T-cell (primary cell): ENCODE measurements around the gene SEZ6L. TPM values are rescaled to one million over a fixed set of nuclear protein-coding genes. Genes with fewer than 3 reads are reported as not detected.

Experiments
- ATAC-seq, 4 experiments: fragments of 200-7000 bp in 3 of 4; fragments of 150-1000 bp in 1 of 4; cut with Tn5 transposase; replicated peaks in 1 of 4; 1 replicate in 3 of 4; 2 replicates in 1 of 4; pipeline ENCODE4 v1.10.0; 2021; ENCODE audit warnings: moderate library complexity in 3 of 4, mild to moderate bottlenecking in 2 of 4, moderate number of reproducible peaks in 1 of 4
- CTCF ChIA-PET, 2 donors: fragments of 300-600 bp; sonication (Branson Sonifier 250); formaldehyde crosslinking; loops; one replicate each; lab custom pipeline; 2022; ENCODE audit warnings: antibody characterized with exemption in 2 of 2; lab: Charles Lee
- POLR2A ChIA-PET, 2 donors: fragments of 300-600 bp; sonication (Branson Sonifier 250); formaldehyde crosslinking; loops; one replicate each; lab custom pipeline; 2022; ENCODE audit warnings: antibody characterized with exemption in 2 of 2; lab: Charles Lee
- DNase-seq, 35 experiments: peaks; one replicate each; pipeline versions ENCODE4 v3.0.0 to v3.0.0-alpha.2; 2013 to 2023
- H3K27ac ChIP-seq: one replicate; pipeline ENCODE4 v1.5.1; 2013; ENCODE audit warnings: low read length
- H3K27me3 ChIP-seq, 2 experiments: replicated peaks in 1 of 2; 1 replicate in 1 of 2; 2 replicates in 1 of 2; pipeline versions ENCODE4 v1.6.1 to v1.7.0; 2013; ENCODE audit warnings: low read length in 1 of 2, mixed read lengths in 1 of 2; ENCODE audit not compliant: control insufficient read depth in 2 of 2, insufficient read depth in 2 of 2; ENCODE audit errors: extremely low read depth in 1 of 2
- H3K36me3 ChIP-seq, 2 donors: 1 replicate in 1 of 2; 2 replicates in 1 of 2; pipeline versions ENCODE4 v1.6.1 to v1.7.0; 2013; ENCODE audit warnings: low read length in 1 of 2; ENCODE audit not compliant: control insufficient read depth in 2 of 2, insufficient read depth in 1 of 2; ENCODE audit errors: extremely low read depth in 1 of 2
- H3K4me1 ChIP-seq, 2 experiments: 1 replicate in 1 of 2; 2 replicates in 1 of 2; pipeline versions ENCODE4 v1.6.1 to v1.7.0; 2013; ENCODE audit warnings: low read length in 2 of 2, mixed read lengths in 1 of 2; ENCODE audit not compliant: insufficient read depth in 2 of 2, control insufficient read depth in 1 of 2; ENCODE audit errors: extremely low read depth in 1 of 2
- H3K4me3 ChIP-seq, 2 donors: 1 replicate in 1 of 2; 2 replicates in 1 of 2; pipeline versions ENCODE4 v1.5.1 to v1.7.0; 2013; ENCODE audit warnings: mild to moderate bottlenecking in 2 of 2, low read length in 1 of 2, moderate library complexity in 1 of 2; ENCODE audit not compliant: control insufficient read depth in 1 of 2; ENCODE audit errors: extremely low read depth in 1 of 2
- H3K9me3 ChIP-seq: 2 replicates; pipeline ENCODE4 v1.7.0; 2013
- H3K27ac Mint-ChIP-seq, 2 donors: one replicate each; pipeline ENCODE4 v1.8.0; 2020 to 2021; ENCODE audit warnings: mild to moderate bottlenecking in 2 of 2, mixed read lengths in 2 of 2
- H3K27me3 Mint-ChIP-seq, 2 donors: one replicate each; pipeline ENCODE4 v1.8.0; 2021 to 2022; ENCODE audit warnings: mixed read lengths in 2 of 2
- H3K36me3 Mint-ChIP-seq: one replicate; pipeline ENCODE4 v1.8.0; 2021; ENCODE audit warnings: mixed read lengths
- H3K4me1 Mint-ChIP-seq, 3 donors: one replicate each; pipeline ENCODE4 v1.8.0; 2020 to 2022; ENCODE audit warnings: mixed read lengths in 3 of 3, mild to moderate bottlenecking in 1 of 3
- H3K4me3 Mint-ChIP-seq, 3 donors: one replicate each; pipeline ENCODE4 v1.8.0; 2020 to 2022; ENCODE audit warnings: mild to moderate bottlenecking in 3 of 3, mixed read lengths in 3 of 3, moderate library complexity in 3 of 3
- H3K9me3 Mint-ChIP-seq, 3 donors: one replicate each; pipeline ENCODE4 v1.8.0; 2020 to 2022; ENCODE audit warnings: mixed read lengths in 3 of 3
- WGBS: methylation state at CpG from one replicate; pipeline ENCODE4 v1.1.5; 2013; ENCODE audit warnings: missing lambda C conversion rate; ENCODE audit not compliant: insufficient coverage; 5-methylcytosine and 5-hydroxymethylcytosine counted together
- total RNA-seq, 35 experiments: library from RNA in 6 of 35; stranded (reverse) in 6 of 35; fragments of 120-200 nt in 1 of 35; gene quantifications; one replicate each; pipeline versions ENCODE4 v1.2.1 to v1.2.4 and lab custom pipeline; 2013 to 2026

Gene SEZ6L
- total RNA-seq, 5 donors from 2014 or later (not counting 1 experiment from before 2014, with no cell fraction given), result not detected

- H3K27me3 ChIP-seq, result peaks cover 2 to 7% of the 10 kb centered on the region in 2 experiments
- Mint-ChIP-seq H3K9me3 (peaks cover 0 to 6% (median 4%) of the 10 kb centered on the region in 3 donors), H3K4me1 (no peaks in the 10 kb centered on the region), H3K27ac (no peak overlapping the region), H3K4me3 (no peak overlapping the region), H3K36me3 (peaks cover 3% of the 10 kb centered on the region), H3K27me3 (peaks cover 3 to 13% of the 10 kb centered on the region in 2 donors)
- 100% methylated on average over 1 of the region's 3 CpGs for WGBS
- no peaks in the 10 kb centered on the region for H3K9me3 ChIP-seq
- ATAC-seq (no peak), DNase-seq (no peak)
- no peak overlapping the region for H3K4me3 ChIP-seq
- no peaks in the 10 kb centered on the region for H3K36me3 ChIP-seq
- H3K4me1 ChIP-seq, result no peaks in the 10 kb centered on the region
- ChIA-PET CTCF (no interaction called here), POLR2A (no interaction called here)
- H3K27ac ChIP-seq, result no peak overlapping the region
Measured at GRCh38 chr22:26418620-26419019, 249.4 kb downstream of the SEZ6L start.

GRCh38 chr22:26426924-26427323, 257.7 kb downstream of the SEZ6L start:
- POLR2A ChIA-PET, result no interaction called here
- CTCF ChIA-PET, result no interaction called here
- ATAC-seq, result no peak

GRCh38 chr22:26428515-26429457, 259.5 kb downstream of the SEZ6L start, which contains the start of gene ASPHD2:
TSS of gene ASPHD2 (plus strand) at chr22:26429260. CDS start at chr22:26433616, 4,356 bp downstream.
- H3K27ac ChIP-seq, result peak within 1 kb of the TSS; percentile 98
- H3K4me1 ChIP-seq, result peaks cover 3 to 23% of the 10 kb centered on the region in 2 experiments
- no peaks in the 10 kb centered on the region for H3K9me3 ChIP-seq
- H3K4me3 Mint-ChIP-seq, result peak within 1 kb of the TSS; percentile 93 to 98 (median 94)
- H3K27ac Mint-ChIP-seq, result peak within 1 kb of the TSS; percentile 96 to 100
- peak; percentile 64 to 89 (median 77) for DNase-seq
- H3K36me3 Mint-ChIP-seq, result peaks cover 3% of the 10 kb centered on the region
- ATAC-seq, result peak; percentile 83 to 89 (median 86)
- ChIA-PET POLR2A (interaction anchor here in 1 of 2 donors (0.5 to 0.7 kb wide), 2 partner anchors 228 to 1489 kb away, joined by 3 read pairs; no protein-coding TSS in a partner anchor), CTCF (interaction anchor here in 1 of 2 donors (0.7 kb wide), 1 partner anchor 63 kb away, joined by 3 read pairs; no protein-coding TSS in a partner anchor)
- H3K4me1 Mint-ChIP-seq, result peaks cover 27 to 39% (median 27%) of the 10 kb centered on the region in 3 donors
- H3K4me3 ChIP-seq, result peak within 1 kb of the TSS; percentile 94
- H3K27me3 ChIP-seq, result peaks cover 0 to 9% of the 10 kb centered on the region in 2 experiments
- peaks cover 0 to 3% of the 10 kb centered on the region in 2 donors for H3K36me3 ChIP-seq
- peaks cover 0 to 6% of the 10 kb centered on the region in 2 donors for H3K27me3 Mint-ChIP-seq
- WGBS, result under 1% methylated on average over 73 of the region's 96 CpGs
- H3K9me3 Mint-ChIP-seq, result peaks cover 0 to under 1% (median 0%) of the 10 kb centered on the region in 3 donors

More at GRCh38 chr22:26426924-26427323, 257.7 kb downstream of the SEZ6L start:
- no peak overlapping the region for H3K4me3 ChIP-seq
- peak overlapping the region; percentile 86 to 89 for H3K27ac Mint-ChIP-seq
- H3K4me1 Mint-ChIP-seq, result peaks cover 27 to 36% (median 27%) of the 10 kb centered on the region in 3 donors
- peaks cover 0 to 10% of the 10 kb centered on the region in 2 donors for H3K27me3 Mint-ChIP-seq
- no peak overlapping the region for H3K27ac ChIP-seq
- H3K9me3 Mint-ChIP-seq, result peaks cover 0 to 6% (median 5%) of the 10 kb centered on the region in 3 donors
- no peaks in the 10 kb centered on the region for H3K9me3 ChIP-seq
- no peaks in the 10 kb centered on the region for H3K36me3 ChIP-seq
- peaks cover 3 to 23% of the 10 kb centered on the region in 2 experiments for H3K4me1 ChIP-seq
- H3K27me3 ChIP-seq, result peaks cover 0 to 9% of the 10 kb centered on the region in 2 experiments
- peaks cover 3% of the 10 kb centered on the region for H3K36me3 Mint-ChIP-seq
- DNase-seq, result no peak
- peak overlapping the region; percentile 53 to 72 (median 55) for H3K4me3 Mint-ChIP-seq

- peaks cover 0 to 6% of the 10 kb centered on the region in 2 donors for H3K27me3 Mint-ChIP-seq
- peaks cover 27 to 39% (median 27%) of the 10 kb centered on the region in 3 donors for H3K4me1 Mint-ChIP-seq
- Histone ChIP-seq H3K4me1 (peaks cover 3 to 23% of the 10 kb centered on the region in 2 experiments), H3K27ac (no peak overlapping the region), H3K4me3 (peak overlapping the region; percentile 46 to 47), H3K9me3 (no peaks in the 10 kb centered on the region), H3K36me3 (peaks cover 0 to 12% of the 10 kb centered on the region in 2 donors), H3K27me3 (peaks cover 0 to 9% of the 10 kb centered on the region in 2 experiments)
- H3K36me3 Mint-ChIP-seq, result peaks cover 10% of the 10 kb centered on the region
- DNase-seq (peak in 5 of 35 experiments; percentile 4 to 28 (median 6)), ATAC-seq (peak; percentile 0 to 28 (median 14))
- ChIA-PET POLR2A (interaction anchor here (0.7 to 2.0 kb wide), 2 partner anchors 54 to 1270 kb away, joined by 3 to 8 read pairs; partner anchors contain the start of genes HPS4 (in 1 of the 2) and SRRD (in 1 of the 2)), CTCF (interaction anchor here in 1 of 2 donors (0.5 kb wide), 1 partner anchor 40 kb away, joined by 9 read pairs; no protein-coding TSS in a partner anchor)
- H3K9me3 Mint-ChIP-seq, result no peaks in the 10 kb centered on the region
- H3K27ac Mint-ChIP-seq, result peak overlapping the region; percentile 48 to 75
- H3K4me3 Mint-ChIP-seq, result peak overlapping the region; percentile 77 to 81 (median 80)
- WGBS, result 8% methylated on average over 49 of the region's 50 CpGs
Measured at GRCh38 chr22:26429458-26430286, 260.4 kb downstream of the SEZ6L start.

- Histone ChIP-seq H3K27me3 (peaks cover 0 to 9% of the 10 kb centered on the region in 2 experiments), H3K4me1 (peaks cover 3 to 23% of the 10 kb centered on the region in 2 experiments), H3K9me3 (no peaks in the 10 kb centered on the region), H3K4me3 (no peak overlapping the region), H3K36me3 (peaks cover 0 to 16% of the 10 kb centered on the region in 2 donors), H3K27ac (no peak overlapping the region)
- Mint-ChIP-seq H3K27ac (peak overlapping the region; percentile 34 to 75), H3K9me3 (no peaks in the 10 kb centered on the region), H3K36me3 (peaks cover 18% of the 10 kb centered on the region), H3K27me3 (peaks cover 0 to 4% of the 10 kb centered on the region in 2 donors), H3K4me1 (peaks cover 33 to 46% (median 35%) of the 10 kb centered on the region in 3 donors), H3K4me3 (peak overlapping the region; percentile 77 to 81 (median 80))
- no peak for ATAC-seq
- CTCF ChIA-PET, result interaction anchor here in 1 of 2 donors (0.7 kb wide), 1 partner anchor 53 kb away, joined by 4 read pairs; the partner anchor contains the start of genes HPS4 and SRRD
- DNase-seq, result no peak
- no CpG with 5 or more reads among the region's 2 CpGs for WGBS
- POLR2A ChIA-PET, result interaction anchor here (0.6 to 2.0 kb wide), 3 partner anchors 24 to 1269 kb away, joined by 3 to 8 read pairs (median 3); partner anchors contain the start of genes HPS4 (in 1 of the 2) and SRRD (in 1 of the 2)
Measured at GRCh38 chr22:26430600-26430999, 261.3 kb downstream of the SEZ6L start.
